Activated CD4-positive, alpha-beta T cell treated with anti-CD3 and anti-CD28 coated beads, Interleukin-2, Interleukin-6, amounts not matched to agents 100 ng/mL and 50 ng/mL, durations not matched to agents 16 hours and 8 hours (primary cell): Measurements from ENCODE around the gene TTLL9.

Experiments
- DNase-seq: peaks from one replicate; pipeline ENCODE4 v3.0.0-alpha.2; 2020

Gene TTLL9

GRCh38 chr20:31836853-31837608, 33.4 kb upstream of the TTLL9 start:
- DNase-seq = no peak

GRCh38 chr20:31837896-31838397, 32.5 kb upstream of the TTLL9 start:
- DNase-seq = no peak

GRCh38 chr20:31838646-31839292, 31.7 kb upstream of the TTLL9 start:
- DNase-seq = no peak

GRCh38 chr20:31839782-31840487, 30.5 kb upstream of the TTLL9 start:
- DNase-seq = no peak

- no peak for DNase-seq
These were observed 29.3 kb upstream of the TTLL9 start for GRCh38 chr20:31840906-31841816.

- DNase-seq = no peak
These were observed 28.5 kb upstream of the TTLL9 start for GRCh38 chr20:31841928-31842327.

GRCh38 chr20:31842471-31843157, 27.8 kb upstream of the TTLL9 start:
- DNase-seq = no peak

- DNase-seq = no peak
These were observed 27.1 kb upstream of the TTLL9 start for GRCh38 chr20:31843288-31843687.

- no peak for DNase-seq
These were observed 26.6 kb upstream of the TTLL9 start for GRCh38 chr20:31843881-31844280.

GRCh38 chr20:31844737-31845299, 25.6 kb upstream of the TTLL9 start:
- no peak for DNase-seq

- no peak for DNase-seq
These were observed 25.1 kb upstream of the TTLL9 start, which contains the start of gene FOXS1 for GRCh38 chr20:31845300-31845863. Gene FOXS1 (minus strand): TSS chr20:31845604. CDS start chr20:31845542, 62 bp downstream.

- DNase-seq = no peak
These were observed 23.7 kb upstream of the TTLL9 start for GRCh38 chr20:31846793-31847138.

- DNase-seq = no peak
These were observed 22.1 kb upstream of the TTLL9 start for GRCh38 chr20:31848088-31848999.

GRCh38 chr20:31849306-31849930, 21.0 kb upstream of the TTLL9 start:
- no peak for DNase-seq

GRCh38 chr20:31851240-31851955, 19.0 kb upstream of the TTLL9 start:
- no peak for DNase-seq

- DNase-seq = no peak
These were observed 17.0 kb upstream of the TTLL9 start for GRCh38 chr20:31853481-31853880.

- DNase-seq = no peak
These were observed 13.9 kb upstream of the TTLL9 start for GRCh38 chr20:31856516-31856915.

- DNase-seq = no peak
These were observed 12.3 kb upstream of the TTLL9 start for GRCh38 chr20:31857861-31858759.
